Esophagus squamous epithelium (tissue), 5 donors: ENCODE results near the gene VEPH1. TPM values are rescaled to one million over a fixed set of nuclear protein-coding genes. Genes with fewer than 3 reads are reported as not detected.

Source experiments
- DNase-seq: peaks from one replicate; lab custom pipeline; 2025; lab: John Stamatoyannopoulos, UW
- H3K27ac ChIP-seq, 4 donors: fragments of 200-600 bp; sonication (generic); one replicate each; pipeline ENCODE4 v1.5.1; 2016 to 2019; ENCODE audit warnings: mild to moderate bottlenecking in 1 of 4
- H3K27me3 ChIP-seq, 4 donors: fragments of 200-600 bp; sonication (generic); 1 replicate in 3 of 4; 2 replicates in 1 of 4; pipeline versions ENCODE4 v1.5.1 to v1.6.0; 2017 to 2021; ENCODE audit warnings: antibody characterized with exemption in 1 of 4
- H3K36me3 ChIP-seq, 3 donors: fragments of 200-600 bp; sonication (generic); one replicate each; pipeline ENCODE4 v1.5.1; 2016 to 2019
- H3K4me1 ChIP-seq, 3 donors: fragments of 200-600 bp; sonication (generic); one replicate each; pipeline ENCODE4 v1.5.1; 2017 to 2019
- H3K4me3 ChIP-seq, 4 donors: fragments of 200-600 bp; sonication (generic); 1 replicate in 3 of 4; 2 replicates in 1 of 4; pipeline ENCODE4 v1.5.1; 2016 to 2019; ENCODE audit warnings: mild to moderate bottlenecking in 2 of 4, moderate library complexity in 1 of 4
- H3K9me3 ChIP-seq, 3 donors: fragments of 200-600 bp; sonication (generic); one replicate each; pipeline ENCODE4 v1.5.1; 2016 to 2019
- POLR2A ChIP-seq, 4 donors: fragments of 450-650 bp; IDR thresholded peaks; one replicate each; pipeline ENCODE4 v1.6.1; 2017; ENCODE audit warnings: antibody characterized with exemption in 4 of 4, mild to moderate bottlenecking in 4 of 4, moderate library complexity in 3 of 4
- WGBS, 2 donors: methylation state at CpG; one replicate each; pipeline ENCODE4 v1.1.5; 2018; 5-methylcytosine and 5-hydroxymethylcytosine counted together
- intact Hi-C: fragments of 100-400 bp; cut with DNase I; formaldehyde crosslinking; loops from one replicate; pipeline ENCODE4 v1.15.0; 2022
- total RNA-seq, 4 donors: library from RNA; depleted of rRNA; stranded (reverse); fragments of >200 nt; gene quantifications; one replicate each; pipeline ENCODE4 v1.1.0, GENCODE V29; 2016
- TF ChIP-seq, protein P1 (sequence below), 6 experiments: fragments of 450-650 bp in 4 of 6; fragments of 200-600 bp in 2 of 6; sonication (generic) in 2 of 6; IDR thresholded peaks; one replicate each; pipeline ENCODE4 v1.5.1; 2016 to 2019; ENCODE audit warnings: antibody characterized with exemption in 6 of 6, mild to moderate bottlenecking in 4 of 6, moderate library complexity in 4 of 6
- donor health status: DM: yes; HTN: yes; CAD: no.

The VEPH1 gene
- total RNA-seq, 4 donors from 2014 or later: not detected

- DNase-seq: no peak
- Histone ChIP-seq H3K36me3 (no peaks in the 10 kb centered on the region), H3K27me3 (no peaks in the 10 kb centered on the region), H3K4me3 (no peak overlapping the region), H3K4me1 (peaks cover 0 to 4% (median 0%) of the 10 kb centered on the region in 3 donors), H3K9me3 (no peaks in the 10 kb centered on the region), H3K27ac (no peak overlapping the region)
- TF ChIP-seq, protein P1, sequence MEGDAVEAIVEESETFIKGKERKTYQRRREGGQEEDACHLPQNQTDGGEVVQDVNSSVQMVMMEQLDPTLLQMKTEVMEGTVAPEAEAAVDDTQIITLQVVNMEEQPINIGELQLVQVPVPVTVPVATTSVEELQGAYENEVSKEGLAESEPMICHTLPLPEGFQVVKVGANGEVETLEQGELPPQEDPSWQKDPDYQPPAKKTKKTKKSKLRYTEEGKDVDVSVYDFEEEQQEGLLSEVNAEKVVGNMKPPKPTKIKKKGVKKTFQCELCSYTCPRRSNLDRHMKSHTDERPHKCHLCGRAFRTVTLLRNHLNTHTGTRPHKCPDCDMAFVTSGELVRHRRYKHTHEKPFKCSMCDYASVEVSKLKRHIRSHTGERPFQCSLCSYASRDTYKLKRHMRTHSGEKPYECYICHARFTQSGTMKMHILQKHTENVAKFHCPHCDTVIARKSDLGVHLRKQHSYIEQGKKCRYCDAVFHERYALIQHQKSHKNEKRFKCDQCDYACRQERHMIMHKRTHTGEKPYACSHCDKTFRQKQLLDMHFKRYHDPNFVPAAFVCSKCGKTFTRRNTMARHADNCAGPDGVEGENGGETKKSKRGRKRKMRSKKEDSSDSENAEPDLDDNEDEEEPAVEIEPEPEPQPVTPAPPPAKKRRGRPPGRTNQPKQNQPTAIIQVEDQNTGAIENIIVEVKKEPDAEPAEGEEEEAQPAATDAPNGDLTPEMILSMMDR (IDR thresholded peaks at IDR 0.05): no peak
- no peak for TF ChIP-seq POLR2A (IDR thresholded peaks at IDR 0.05)
- intact Hi-C loops: no loop called here
- WGBS, 2 donors: 60 to 63% methylated on average over 2 of the region's 2 CpGs
Observed at GRCh38 chr3:157280786-157281185, 222.4 kb downstream of the VEPH1 start.

DNA sequence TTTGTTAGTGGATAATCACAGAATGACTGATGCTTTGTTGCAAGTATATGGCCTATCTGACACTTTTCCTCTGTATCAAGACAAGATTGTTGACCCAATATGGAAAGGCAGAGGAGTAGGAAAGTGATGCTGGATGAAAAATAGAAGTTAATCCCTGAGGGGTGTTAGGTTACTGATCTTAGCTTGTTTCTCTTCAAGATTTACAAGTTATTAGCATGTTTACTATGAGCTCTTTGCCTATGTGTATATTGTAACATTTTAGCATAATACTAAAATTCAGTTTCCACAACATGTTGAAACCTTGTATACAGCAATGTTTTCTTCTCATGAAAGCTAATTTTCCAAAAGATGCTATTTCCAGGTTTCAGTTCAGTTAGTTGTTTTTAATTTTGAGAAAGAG lies 222.9 kb downstream of the VEPH1 start:
- peaks cover 0 to 4% (median 0%) of the 10 kb centered on the region in 3 donors for H3K4me1 ChIP-seq
- no peak overlapping the region for H3K4me3 ChIP-seq
- no peaks in the 10 kb centered on the region for H3K9me3 ChIP-seq
- no peak for TF ChIP-seq POLR2A (IDR thresholded peaks at IDR 0.05)
- TF ChIP-seq, protein P1 (IDR thresholded peaks at IDR 0.05): no peak
- H3K27ac ChIP-seq: no peak overlapping the region
- DNase-seq: no peak
- intact Hi-C loops: no loop called here
- H3K27me3 ChIP-seq: no peaks in the 10 kb centered on the region
- no peaks in the 10 kb centered on the region for H3K36me3 ChIP-seq

GRCh38 chr3:157279237-157279636 lies 224.0 kb downstream of the VEPH1 start:
- H3K27ac ChIP-seq: no peak overlapping the region
- DNase-seq: no peak
- no peaks in the 10 kb centered on the region for H3K27me3 ChIP-seq
- TF ChIP-seq, protein P1 (IDR thresholded peaks at IDR 0.05): no peak
- no peak for TF ChIP-seq POLR2A (IDR thresholded peaks at IDR 0.05)
- no peaks in the 10 kb centered on the region for H3K36me3 ChIP-seq
- intact Hi-C loops: no loop called here
- no peak overlapping the region for H3K4me3 ChIP-seq
- H3K9me3 ChIP-seq: no peaks in the 10 kb centered on the region
- H3K4me1 ChIP-seq: peaks cover 0 to 4% (median 0%) of the 10 kb centered on the region in 3 donors
- 90 to 97% methylated on average over 1 of the region's 1 CpG for WGBS, 2 donors

DNA sequence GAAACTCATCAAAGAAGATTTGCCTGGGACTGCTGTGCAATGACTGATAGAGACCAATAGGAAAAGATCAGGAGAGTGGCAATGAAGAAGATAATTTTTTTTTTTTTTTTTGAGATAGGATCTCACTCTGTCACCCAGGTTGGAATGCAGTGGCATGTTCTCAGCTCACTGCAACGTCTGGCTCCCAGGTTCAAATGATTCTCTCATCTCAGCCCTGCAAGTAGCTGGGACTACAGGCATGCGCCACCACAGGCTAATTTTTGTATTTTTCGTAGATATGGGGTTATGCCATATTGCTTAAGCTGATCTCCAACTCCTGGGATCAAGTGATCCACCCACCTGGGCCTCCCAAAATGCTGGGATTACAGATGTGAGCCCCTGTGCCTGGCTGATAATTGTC lies 226.4 kb downstream of the VEPH1 start:
- Histone ChIP-seq H3K27ac (no peak overlapping the region), H3K4me1 (no peaks in the 10 kb centered on the region), H3K9me3 (no peaks in the 10 kb centered on the region), H3K36me3 (no peaks in the 10 kb centered on the region), H3K27me3 (no peaks in the 10 kb centered on the region), H3K4me3 (no peak overlapping the region)
- no peak for DNase-seq
- TF ChIP-seq, protein P1 (IDR thresholded peaks at IDR 0.05): no peak
- TF ChIP-seq POLR2A (IDR thresholded peaks at IDR 0.05): no peak
- WGBS, 2 donors: 66 to 83% methylated on average over 3 of the region's 3 CpGs
- intact Hi-C loops: no loop called here

DNA sequence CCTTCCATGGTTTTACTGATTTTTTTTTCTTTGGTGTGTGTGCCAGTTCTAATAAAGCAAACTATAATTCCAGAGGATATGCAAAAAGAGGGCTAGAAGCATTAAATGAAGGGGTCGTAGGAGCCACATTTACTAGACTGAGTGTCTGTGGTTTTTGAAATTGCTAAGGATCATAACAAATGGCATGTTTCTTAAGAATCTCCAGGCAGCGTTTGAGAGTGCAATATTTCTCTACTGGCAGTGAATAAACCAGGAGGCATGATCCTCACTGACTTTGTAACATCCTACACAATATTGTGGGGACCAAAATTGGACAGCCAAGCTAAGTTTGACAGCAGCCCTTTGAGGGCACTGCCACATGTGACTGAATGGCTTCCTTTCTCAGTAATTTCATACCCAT lies 227.4 kb downstream of the VEPH1 start:
- Histone ChIP-seq H3K9me3 (no peaks in the 10 kb centered on the region), H3K36me3 (no peaks in the 10 kb centered on the region), H3K4me3 (no peak overlapping the region), H3K27me3 (no peaks in the 10 kb centered on the region), H3K4me1 (no peaks in the 10 kb centered on the region), H3K27ac (no peak overlapping the region)
- 69% methylated on average over 2 of the region's 2 CpGs for WGBS, 2 donors
- no peak for DNase-seq
- TF ChIP-seq POLR2A (IDR thresholded peaks at IDR 0.05): no peak
- TF ChIP-seq, protein P1 (IDR thresholded peaks at IDR 0.05): no peak
- intact Hi-C loops: no loop called here
